T-cell (primary cell): ENCODE results near the gene USP17L19. TPM values are rescaled to one million over a fixed set of nuclear protein-coding genes. Genes with fewer than 3 reads are reported as not detected.
A peak's percentile ranks its signal among the peaks of the same experiment; 100 is the strongest.
"Not testable (repeated sequence)": the region's sequence is repeated elsewhere in the genome, so short reads cannot be mapped to it uniquely, and the experiment has no call there.

Experiments
- ATAC-seq, 4 experiments: fragments of 200-7000 bp in 3 of 4; fragments of 150-1000 bp in 1 of 4; cut with Tn5 transposase; replicated peaks in 1 of 4; 1 replicate in 3 of 4; 2 replicates in 1 of 4; pipeline ENCODE4 v1.10.0; 2021; ENCODE audit warnings: moderate library complexity in 3 of 4, mild to moderate bottlenecking in 2 of 4, moderate number of reproducible peaks in 1 of 4
- CTCF ChIA-PET, 2 donors: fragments of 300-600 bp; sonication (Branson Sonifier 250); formaldehyde crosslinking; loops; one replicate each; lab custom pipeline; 2022; ENCODE audit warnings: antibody characterized with exemption in 2 of 2; lab: Charles Lee
- POLR2A ChIA-PET, 2 donors: fragments of 300-600 bp; sonication (Branson Sonifier 250); formaldehyde crosslinking; loops; one replicate each; lab custom pipeline; 2022; ENCODE audit warnings: antibody characterized with exemption in 2 of 2; lab: Charles Lee
- DNase-seq, 35 experiments: peaks; one replicate each; pipeline versions ENCODE4 v3.0.0 to v3.0.0-alpha.2; 2013 to 2023
- H3K27ac ChIP-seq: one replicate; pipeline ENCODE4 v1.5.1; 2013; ENCODE audit warnings: low read length
- H3K27me3 ChIP-seq, 2 experiments: replicated peaks in 1 of 2; 1 replicate in 1 of 2; 2 replicates in 1 of 2; pipeline versions ENCODE4 v1.6.1 to v1.7.0; 2013; ENCODE audit warnings: low read length in 1 of 2, mixed read lengths in 1 of 2; ENCODE audit not compliant: control insufficient read depth in 2 of 2, insufficient read depth in 2 of 2; ENCODE audit errors: extremely low read depth in 1 of 2
- H3K36me3 ChIP-seq, 2 donors: 1 replicate in 1 of 2; 2 replicates in 1 of 2; pipeline versions ENCODE4 v1.6.1 to v1.7.0; 2013; ENCODE audit warnings: low read length in 1 of 2; ENCODE audit not compliant: control insufficient read depth in 2 of 2, insufficient read depth in 1 of 2; ENCODE audit errors: extremely low read depth in 1 of 2
- H3K4me1 ChIP-seq, 2 experiments: 1 replicate in 1 of 2; 2 replicates in 1 of 2; pipeline versions ENCODE4 v1.6.1 to v1.7.0; 2013; ENCODE audit warnings: low read length in 2 of 2, mixed read lengths in 1 of 2; ENCODE audit not compliant: insufficient read depth in 2 of 2, control insufficient read depth in 1 of 2; ENCODE audit errors: extremely low read depth in 1 of 2
- H3K4me3 ChIP-seq, 2 donors: 1 replicate in 1 of 2; 2 replicates in 1 of 2; pipeline versions ENCODE4 v1.5.1 to v1.7.0; 2013; ENCODE audit warnings: mild to moderate bottlenecking in 2 of 2, low read length in 1 of 2, moderate library complexity in 1 of 2; ENCODE audit not compliant: control insufficient read depth in 1 of 2; ENCODE audit errors: extremely low read depth in 1 of 2
- H3K9me3 ChIP-seq: 2 replicates; pipeline ENCODE4 v1.7.0; 2013
- H3K27ac Mint-ChIP-seq, 2 donors: one replicate each; pipeline ENCODE4 v1.8.0; 2020 to 2021; ENCODE audit warnings: mild to moderate bottlenecking in 2 of 2, mixed read lengths in 2 of 2
- H3K27me3 Mint-ChIP-seq, 2 donors: one replicate each; pipeline ENCODE4 v1.8.0; 2021 to 2022; ENCODE audit warnings: mixed read lengths in 2 of 2
- H3K36me3 Mint-ChIP-seq: one replicate; pipeline ENCODE4 v1.8.0; 2021; ENCODE audit warnings: mixed read lengths
- H3K4me1 Mint-ChIP-seq, 3 donors: one replicate each; pipeline ENCODE4 v1.8.0; 2020 to 2022; ENCODE audit warnings: mixed read lengths in 3 of 3, mild to moderate bottlenecking in 1 of 3
- H3K4me3 Mint-ChIP-seq, 3 donors: one replicate each; pipeline ENCODE4 v1.8.0; 2020 to 2022; ENCODE audit warnings: mild to moderate bottlenecking in 3 of 3, mixed read lengths in 3 of 3, moderate library complexity in 3 of 3
- H3K9me3 Mint-ChIP-seq, 3 donors: one replicate each; pipeline ENCODE4 v1.8.0; 2020 to 2022; ENCODE audit warnings: mixed read lengths in 3 of 3
- WGBS: methylation state at CpG from one replicate; pipeline ENCODE4 v1.1.5; 2013; ENCODE audit warnings: missing lambda C conversion rate; ENCODE audit not compliant: insufficient coverage; 5-methylcytosine and 5-hydroxymethylcytosine counted together
- total RNA-seq, 35 experiments: library from RNA in 6 of 35; stranded (reverse) in 6 of 35; fragments of 120-200 nt in 1 of 35; gene quantifications; one replicate each; pipeline versions ENCODE4 v1.2.1 to v1.2.4 and lab custom pipeline; 2013 to 2026

The USP17L19 gene
- total RNA-seq, 5 donors from 2014 or later (not counting 1 experiment from before 2014, with no cell fraction given): not detected

- H3K4me3 Mint-ChIP-seq, H3K9me3 Mint-ChIP-seq, H3K27me3 Mint-ChIP-seq, H3K36me3 Mint-ChIP-seq, H3K4me1 Mint-ChIP-seq, H3K27ac Mint-ChIP-seq, H3K36me3 ChIP-seq, H3K27me3 ChIP-seq, ATAC-seq, POLR2A ChIA-PET, H3K9me3 ChIP-seq, H3K27ac ChIP-seq, H3K4me3 ChIP-seq, CTCF ChIA-PET, H3K4me1 ChIP-seq: not testable (repeated sequence)
- peak in 2 of 35 experiments; percentile 8 to 10 for DNase-seq
- WGBS: 94% methylated on average over 3 of the region's 8 CpGs
Measured at GRCh38 chr4:9230249-9230648, 22.9 kb upstream of the USP17L19 start.

- POLR2A ChIA-PET, H3K27me3 Mint-ChIP-seq: not testable (repeated sequence)
Measured at GRCh38 chr4:9234085-9234484, 19.1 kb upstream of the USP17L19 start, which contains the start of gene USP17L15. TSS of gene USP17L15 (plus strand) at chr4:9234385. CDS start at chr4:9234385, 0 bp downstream.

GRCh38 chr4:9238461-9238860, 14.7 kb upstream of the USP17L19 start:
- POLR2A ChIA-PET, H3K27ac Mint-ChIP-seq, H3K36me3 ChIP-seq, H3K36me3 Mint-ChIP-seq, H3K27ac ChIP-seq, ATAC-seq, CTCF ChIA-PET, H3K4me3 ChIP-seq, H3K4me3 Mint-ChIP-seq, H3K4me1 ChIP-seq, H3K9me3 ChIP-seq, H3K27me3 ChIP-seq, H3K9me3 Mint-ChIP-seq, H3K4me1 Mint-ChIP-seq, H3K27me3 Mint-ChIP-seq: not testable (repeated sequence)
- no CpG with 5 or more reads among the region's 12 CpGs for WGBS
- DNase-seq: peak in 7 of 35 experiments; percentile 0 to 7 (median 1)

More at GRCh38 chr4:9234085-9234484, 19.1 kb upstream of the USP17L19 start, which contains the start of gene USP17L15:
- H3K27ac Mint-ChIP-seq, H3K36me3 Mint-ChIP-seq, H3K27ac ChIP-seq, H3K27me3 ChIP-seq, H3K4me1 ChIP-seq, ATAC-seq, H3K9me3 ChIP-seq, H3K36me3 ChIP-seq, DNase-seq, H3K4me1 Mint-ChIP-seq, H3K4me3 ChIP-seq, CTCF ChIA-PET, H3K4me3 Mint-ChIP-seq, H3K9me3 Mint-ChIP-seq: not testable (repeated sequence)
- no CpG with 5 or more reads among the region's 15 CpGs for WGBS

GRCh38 chr4:9243579-9243978, 9.6 kb upstream of the USP17L19 start, which contains the start of gene USP17L17:
TSS of gene USP17L17 (plus strand) at chr4:9243879. CDS start at chr4:9243879, 0 bp downstream.
- DNase-seq, H3K36me3 ChIP-seq, H3K4me3 Mint-ChIP-seq, H3K27ac ChIP-seq, H3K9me3 ChIP-seq, H3K27me3 ChIP-seq, H3K27me3 Mint-ChIP-seq, POLR2A ChIA-PET, H3K4me1 Mint-ChIP-seq, ATAC-seq, H3K36me3 Mint-ChIP-seq, H3K4me3 ChIP-seq, CTCF ChIA-PET, H3K9me3 Mint-ChIP-seq, H3K4me1 ChIP-seq, H3K27ac Mint-ChIP-seq: not testable (repeated sequence)
- no CpG with 5 or more reads among the region's 14 CpGs for WGBS

GRCh38 chr4:9247953-9248680, 5.1 kb upstream of the USP17L19 start, which contains the start of gene USP17L18:
TSS of gene USP17L18 (plus strand) at chr4:9248630. CDS start at chr4:9248630, 0 bp downstream.
- H3K27me3 Mint-ChIP-seq, H3K27ac ChIP-seq, H3K4me1 ChIP-seq, H3K27me3 ChIP-seq, POLR2A ChIA-PET, H3K27ac Mint-ChIP-seq, ATAC-seq, H3K9me3 ChIP-seq, H3K4me1 Mint-ChIP-seq, H3K9me3 Mint-ChIP-seq, H3K4me3 Mint-ChIP-seq, H3K36me3 Mint-ChIP-seq, H3K36me3 ChIP-seq, H3K4me3 ChIP-seq, CTCF ChIA-PET: not testable (repeated sequence)
- peak in 7 of 35 experiments; percentile 0 to 12 (median 2) for DNase-seq
- WGBS: 93% methylated on average over 4 of the region's 26 CpGs

GRCh38 chr4:9257824-9258223, 4.6 kb downstream of the USP17L19 start, which contains the start of gene USP17L20:
TSS of gene USP17L20 (plus strand) at chr4:9258124. CDS start at chr4:9258124, 0 bp downstream.
- H3K27ac Mint-ChIP-seq, H3K27me3 ChIP-seq, ATAC-seq, POLR2A ChIA-PET, H3K36me3 Mint-ChIP-seq, H3K9me3 ChIP-seq, H3K4me3 Mint-ChIP-seq, H3K36me3 ChIP-seq, H3K9me3 Mint-ChIP-seq, DNase-seq, H3K27ac ChIP-seq, H3K4me1 ChIP-seq, H3K4me3 ChIP-seq, CTCF ChIA-PET, H3K4me1 Mint-ChIP-seq, H3K27me3 Mint-ChIP-seq: not testable (repeated sequence)
- WGBS: no CpG with 5 or more reads among the region's 15 CpGs
